Measurements from ENCODE around the gene HDGF. TPM values are rescaled to one million over a fixed set of nuclear protein-coding genes. Genes with fewer than 3 reads are reported as not detected.

Gene HDGF
- total and polyA plus RNA-seq, 2 of the 8 experiments (the other 6 are each of a cell fraction or from before 2014, with no cell fraction given), result 145 to 391 TPM

DNA sequence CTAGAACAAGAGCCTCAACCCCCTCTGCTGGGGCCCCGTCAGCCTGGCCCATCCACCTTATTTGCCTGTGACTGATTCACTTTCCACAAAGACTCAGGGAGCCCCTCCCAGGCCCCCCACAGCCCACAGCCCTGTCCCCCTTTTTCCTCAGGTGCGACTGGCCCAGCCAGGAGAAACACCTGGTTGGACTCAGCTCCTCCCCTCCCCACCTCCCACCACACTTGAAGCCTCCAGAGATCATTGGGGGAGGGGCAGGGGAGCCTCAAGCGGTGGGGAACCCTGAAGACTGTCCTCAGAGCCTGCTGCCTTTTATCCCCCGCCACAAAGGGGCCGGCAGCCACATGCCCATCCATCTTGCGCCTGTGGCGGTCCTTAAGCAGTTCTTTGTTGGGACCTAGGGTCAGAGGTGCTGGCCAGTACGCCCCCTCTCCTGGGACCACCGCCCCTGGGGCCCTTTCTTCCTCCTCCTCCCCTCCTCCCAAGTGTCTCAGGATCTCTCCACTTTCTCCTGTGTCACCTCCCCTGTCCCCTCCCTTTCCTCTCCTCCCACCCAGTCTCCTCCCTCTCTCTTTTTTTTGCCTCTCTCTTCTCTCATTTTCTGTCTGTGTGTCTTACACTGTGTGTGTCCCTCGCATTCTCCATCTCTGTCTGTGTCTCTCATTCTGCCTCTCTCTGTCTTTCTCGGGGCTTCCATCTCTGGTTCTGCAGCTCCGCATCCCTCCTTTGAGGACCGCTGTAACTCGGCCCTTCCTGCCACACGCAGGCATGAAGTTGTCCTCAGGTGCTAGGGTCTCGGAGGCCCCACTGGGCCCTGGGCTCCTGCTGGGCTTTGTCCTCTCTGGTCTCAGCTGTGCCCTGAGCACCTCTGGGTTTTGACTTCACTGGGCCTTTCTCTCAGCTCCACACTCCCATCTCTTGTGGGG, 58.3 kb downstream of the HDGF start:
- peak overlapping the region; percentile 14 to 72 for H3K4me2 ChIP-seq (ENCODE audit: insufficient read depth in 1 of 2, low read depth in 2 of 2, low read length in 2 of 2)
- peaks cover 0 to 4% (median 0%) of the 10 kb centered on the region in 4 experiments; a peak in 1 of 8 replicates for H3K36me3 ChIP-seq (ENCODE audit: control insufficient read depth in 2 of 4, insufficient read depth in 4 of 4, low read length in 3 of 4)
- peak overlapping the region; percentile 73 for H3K4ac ChIP-seq (replicated peaks; ENCODE audit: insufficient read length, low read depth, low read length)
- H2BK120ac ChIP-seq (replicated peaks; ENCODE audit: low read depth, low read length), result peak overlapping the region; percentile 30
- CTCF ChIA-PET (ENCODE audit: partially characterized antibody), result interaction anchor here (4.4 to 66.0 kb wide), 6 partner anchors 6 to 196 kb away, joined by 29 to 4284 read pairs (median 513); partner anchors contain the start of genes BCAN, CRABP2, HAPLN2 and INSRR
- H3K14ac ChIP-seq (ENCODE audit: insufficient read length), result no peak overlapping the region
- peak overlapping the region; percentile 99 for H2BK12ac ChIP-seq (ENCODE audit: low read depth, low read length)
- H4K8ac ChIP-seq (ENCODE audit: extremely low read depth, insufficient read depth, low read length), result peak overlapping the region; percentile 60; the same call in 1 of the 2 replicates
- H4K20me1 ChIP-seq (replicated peaks in 1 of 2; ENCODE audit: control insufficient read depth in 1 of 2, insufficient read depth in 2 of 2, low read length in 2 of 2), result no peaks in the 10 kb centered on the region
- no peaks in the 10 kb centered on the region for H3K9me3 ChIP-seq (ENCODE audit: insufficient read depth in 2 of 2, low read depth in 1 of 2, low read length in 1 of 2)
- H4K91ac ChIP-seq (replicated peaks; ENCODE audit: insufficient read length, low read length), result peak overlapping the region; percentile 96
- H3K79me2 ChIP-seq (ENCODE audit: control insufficient read depth in 1 of 2, insufficient read depth in 2 of 2, low read length in 2 of 2), result no peaks in the 10 kb centered on the region
- peak; percentile 94 to 96 for DNase-seq (ENCODE audit: low read depth in 1 of 2, low spot score in 2 of 2)
- no peak for FAIRE-seq
- peak overlapping the region; percentile 94; the same call in 1 of the 2 replicates for H2BK20ac ChIP-seq (ENCODE audit: low read length)
- no peak overlapping the region for H2AFZ ChIP-seq (ENCODE audit: low read length)
- peak overlapping the region; percentile 74; the same call in 1 of the 2 replicates for H2BK15ac ChIP-seq (ENCODE audit: low read length)
- no peaks in the 10 kb centered on the region for H3K79me1 ChIP-seq (ENCODE audit: low read depth, low read length)
- H3K4me1 ChIP-seq (replicated peaks in 1 of 4; ENCODE audit: control insufficient read depth in 3 of 4, insufficient read depth in 4 of 4, low read length in 3 of 4), result peaks cover 24 to 51% (median 38%) of the 10 kb centered on the region in 4 experiments
- WGBS, 2 experiments (ENCODE audit: extremely low coverage in 1 of 2, insufficient coverage in 1 of 2, insufficient read length in 1 of 2, insufficient replicate concordance in 2 of 2, low coverage in 1 of 2, low lambda C conversion rate in 2 of 2, missing lambda C conversion rate in 1 of 2), result 14% methylated on average over 10 of the region's 16 CpGs; no CpG with 5 or more reads in 1 of the 2 experiments
- peak overlapping the region in 2 of 4 experiments; percentile 60; a peak in 4 of 7 replicates for H3K9ac ChIP-seq (replicated peaks in 1 of 4; ENCODE audit: extremely low read depth in 1 of 4, low read depth in 3 of 4, low read length in 3 of 4)
- peak overlapping the region; percentile 93 for H3K18ac ChIP-seq (ENCODE audit: extremely low read depth, low read length)
- peak overlapping the region; percentile 97 for H2BK5ac ChIP-seq (ENCODE audit: low read depth, low read length)
- H3K4me3 ChIP-seq (ENCODE audit: extremely low read depth in 1 of 4, insufficient read depth in 2 of 4, low read depth in 3 of 4, low read length in 4 of 4), result peak overlapping the region in 3 of 4 experiments; percentile 11 to 49 (median 32); a peak in 4 of 8 replicates
- H3K23ac ChIP-seq (ENCODE audit: insufficient read length), result no peak overlapping the region
- peak overlapping the region; percentile 70 for H3K56ac ChIP-seq (replicated peaks; ENCODE audit: insufficient read length, low read depth, low read length)
- H2AK5ac ChIP-seq (ENCODE audit: low read depth, low read length), result peak overlapping the region; percentile 98; the same call in 1 of the 2 replicates
- H3K23me2 ChIP-seq (ENCODE audit: low read depth, low read length), result peaks cover 10% of the 10 kb centered on the region; the same call in 1 of the 2 replicates
- POLR2A ChIA-PET (ENCODE audit: partially characterized antibody), result interaction anchor here (0.6 to 13.9 kb wide), 21 partner anchors 9 to 194 kb away, joined by 3 to 530 read pairs (median 5); partner anchors contain the start of genes CRABP2, HAPLN2, HDGF and ISG20L2
- H3K27ac ChIP-seq (ENCODE audit: low read depth, low read length), result peak overlapping the region; percentile 83
- H4K5ac ChIP-seq (ENCODE audit: insufficient read length, low read depth, low read length), result peak overlapping the region; percentile 44
- H3K27me3 ChIP-seq (replicated peaks in 1 of 4; ENCODE audit: control insufficient read depth in 3 of 4, extremely low read depth in 1 of 4, insufficient read depth in 3 of 4, low read length in 3 of 4), result peaks cover 0 to 7% (median 0%) of the 10 kb centered on the region in 4 experiments; a peak in 2 of 7 replicates
- TF ChIP-seq, protein P1, sequence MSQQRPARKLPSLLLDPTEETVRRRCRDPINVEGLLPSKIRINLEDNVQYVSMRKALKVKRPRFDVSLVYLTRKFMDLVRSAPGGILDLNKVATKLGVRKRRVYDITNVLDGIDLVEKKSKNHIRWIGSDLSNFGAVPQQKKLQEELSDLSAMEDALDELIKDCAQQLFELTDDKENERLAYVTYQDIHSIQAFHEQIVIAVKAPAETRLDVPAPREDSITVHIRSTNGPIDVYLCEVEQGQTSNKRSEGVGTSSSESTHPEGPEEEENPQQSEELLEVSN (IDR thresholded peaks at IDR 0.05), result no peak
- TF ChIP-seq KDM4A (IDR thresholded peaks at IDR 0.05; ENCODE audit: low read depth, low read length, severe bottlenecking) (peak; percentile 10), SRF (IDR thresholded peaks at IDR 0.05; ENCODE audit: low read depth, low read length) (no peak), SAP30 (IDR thresholded peaks at IDR 0.05; ENCODE audit: insufficient read depth, insufficient replicate concordance, low read length) (no peak), CBX5 (IDR thresholded peaks at IDR 0.05; ENCODE audit: low read depth, low read length) (no peak), RAD21 (IDR thresholded peaks at IDR 0.05 in 1 of 2, conservative IDR thresholded peaks at IDR 0.05 in 1 of 2; ENCODE audit: low read depth in 2 of 2, low read length in 2 of 2) (peak in 1 of 2 experiments; percentile 10; a peak in 1 of 4 replicates), JUN (IDR thresholded peaks at IDR 0.05; ENCODE audit: low read depth, low read length) (no peak), SP1 (IDR thresholded peaks at IDR 0.05; ENCODE audit: low read depth, low read length) (peak; percentile 90), BCL11A (IDR thresholded peaks at IDR 0.05; ENCODE audit: low read depth in 2 of 2, low read length in 2 of 2) (no peak)

All from H1 (cell line).